ENCODE results near the gene UNKL. TPM values are rescaled to one million over a fixed set of nuclear protein-coding genes. Genes with fewer than 3 reads are reported as not detected.

UNKL gene
- total and polyA plus RNA-seq, 2 of the 8 experiments (the other 6 are each of a cell fraction or from before 2014, with no cell fraction given) = 25.1 to 31.8 TPM

DNA sequence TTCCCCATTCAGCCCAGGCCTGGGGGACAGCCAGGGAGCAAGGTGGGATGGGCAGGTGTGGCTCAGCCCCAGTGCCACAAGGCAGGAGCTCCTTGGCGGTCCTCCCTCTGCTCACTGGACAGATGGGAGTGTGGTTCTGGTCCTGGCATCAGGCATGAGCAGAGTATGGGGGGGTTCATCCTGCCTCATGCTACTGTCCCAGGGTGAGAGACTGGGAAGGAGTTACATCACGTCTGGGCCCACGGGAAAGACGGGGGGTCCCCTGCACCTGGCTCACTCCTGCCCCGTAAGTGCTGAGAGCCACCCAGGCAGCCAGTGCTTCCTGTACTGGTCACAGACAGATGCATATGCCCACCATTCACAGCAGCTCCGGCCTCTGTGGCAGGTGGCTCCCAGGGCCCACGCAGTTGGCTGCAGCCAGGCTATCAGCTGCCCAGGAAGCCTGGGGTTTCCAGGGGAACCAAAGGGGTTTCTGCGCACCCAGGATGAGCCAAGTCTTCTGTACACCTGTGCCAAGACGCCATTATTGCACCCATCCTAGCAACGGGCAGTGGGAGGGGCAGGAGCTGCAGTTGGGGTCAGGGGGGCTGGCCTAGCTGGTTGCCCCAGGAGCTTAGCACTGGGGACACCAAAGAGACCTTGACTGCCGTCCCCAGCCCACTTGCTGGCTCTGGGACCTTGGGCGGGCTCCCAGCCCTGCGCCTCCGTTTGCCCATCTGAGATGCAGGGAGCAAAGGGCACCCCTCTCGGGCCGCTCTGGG is 79.1 kb downstream of the UNKL start (continued):
- no peak for TF ChIP-seq SIN3A (conservative IDR thresholded peaks at IDR 0.05 in 1 of 2, IDR thresholded peaks at IDR 0.05 in 1 of 2; ENCODE audit: low read depth in 1 of 2, low read length in 2 of 2)
- TF ChIP-seq, protein P1, sequence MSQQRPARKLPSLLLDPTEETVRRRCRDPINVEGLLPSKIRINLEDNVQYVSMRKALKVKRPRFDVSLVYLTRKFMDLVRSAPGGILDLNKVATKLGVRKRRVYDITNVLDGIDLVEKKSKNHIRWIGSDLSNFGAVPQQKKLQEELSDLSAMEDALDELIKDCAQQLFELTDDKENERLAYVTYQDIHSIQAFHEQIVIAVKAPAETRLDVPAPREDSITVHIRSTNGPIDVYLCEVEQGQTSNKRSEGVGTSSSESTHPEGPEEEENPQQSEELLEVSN (IDR thresholded peaks at IDR 0.05) = no peak
- TF ChIP-seq CEBPB (IDR thresholded peaks at IDR 0.05; ENCODE audit: low read depth, low read length) = no peak
- TF ChIP-seq RBBP5 (IDR thresholded peaks at IDR 0.05; ENCODE audit: borderline replicate concordance, low read depth, low read length) = no peak
- TF ChIP-seq PHF8 (conservative IDR thresholded peaks at IDR 0.05; ENCODE audit: low read depth, low read length) = no peak
- no peak for TF ChIP-seq FOSL1 (IDR thresholded peaks at IDR 0.05; ENCODE audit: insufficient read depth, low read depth, low read length)
- TF ChIP-seq EP300 (IDR thresholded peaks at IDR 0.05; ENCODE audit: borderline replicate concordance in 1 of 2, low read depth in 2 of 2, low read length in 2 of 2) = no peak
- TF ChIP-seq RAD21 (IDR thresholded peaks at IDR 0.05 in 1 of 2, conservative IDR thresholded peaks at IDR 0.05 in 1 of 2; ENCODE audit: low read depth in 2 of 2, low read length in 2 of 2) = no peak
